HepG2 (cell line): ENCODE measurements around the gene EPHA6. TPM values are rescaled to one million over a fixed set of nuclear protein-coding genes. Genes with fewer than 3 reads are reported as not detected.

Experiments used
- ATAC-seq: fragments of 200-7000 bp; cut with Tn5 transposase; 3 replicates; pipeline ENCODE4 v1.9.1; 2020; ENCODE audit warnings: mild to moderate bottlenecking, moderate library complexity
- BruUV-seq: library from RNA; stranded (reverse); fragments of 400-500 nt; replicated peaks from 2 replicates; lab custom pipeline; 2021; lab: Mats Ljungman, UMichigan
- CTCF ChIA-PET: fragments of 300-600 bp; formaldehyde crosslinking; extraction: SDS; loops from one replicate; lab custom pipeline; 2021; ENCODE audit warnings: low total read pairs, inconsistent platforms, low intra/inter-chr PET ratio; lab: Yijun Ruan, JAX
- POLR2A ChIA-PET: fragments of 350-600 bp; sonication (Branson Sonifier 250); formaldehyde crosslinking; loops from one replicate; lab custom pipeline; 2020; ENCODE audit warnings: antibody characterized with exemption, inconsistent platforms; lab: Yijun Ruan, JAX
- DNase-seq: peaks from one replicate; pipeline ENCODE4 v3.0.0-alpha.2; 2015; ENCODE audit warnings: low spot score
- FAIRE-seq: peaks from 3 replicates; lab custom pipeline; 2011; peaks lifted over from hg19 to GRCh38; lab: Jason Lieb, UNC
- H2AFZ ChIP-seq: one replicate; pipeline ENCODE4 v1.6.1; 2011; ENCODE audit warnings: low read length, inconsistent platforms
- H3K27ac ChIP-seq: fragments of 300-600 bp; 3 replicates; pipeline ENCODE4 v1.8.0; 2011; ENCODE audit warnings: mixed run types, mild to moderate bottlenecking, mixed read lengths, low read length, inconsistent platforms; ENCODE audit not compliant: insufficient read depth; ENCODE audit errors: extremely low read length
- H3K27me3 ChIP-seq, 2 experiments: fragments of 200-600 bp in 1 of 2; 2 replicates in 1 of 2; 3 replicates in 1 of 2; pipeline versions ENCODE4 v1.6.0 to v1.8.0; 2011; ENCODE audit warnings: low read length in 2 of 2, mild to moderate bottlenecking in 2 of 2, moderate library complexity in 2 of 2, inconsistent platforms in 1 of 2; ENCODE audit not compliant: insufficient read depth in 2 of 2, control insufficient read depth in 1 of 2
- H3K36me3 ChIP-seq, 2 experiments: fragments of 200-600 bp in 1 of 2; replicated peaks in 1 of 2; 2 replicates in 1 of 2; 3 replicates in 1 of 2; pipeline versions ENCODE4 v1.5.1 to v1.8.0; 2011; ENCODE audit warnings: low read length in 2 of 2, inconsistent platforms in 1 of 2; ENCODE audit not compliant: insufficient read depth in 2 of 2, control insufficient read depth in 1 of 2
- H3K4me1 ChIP-seq: 2 replicates; pipeline ENCODE4 v1.5.1; 2012; ENCODE audit warnings: low read length, inconsistent platforms; ENCODE audit not compliant: insufficient read depth
- H3K4me2 ChIP-seq: 2 replicates; pipeline ENCODE4 v1.6.0; 2011; ENCODE audit warnings: low read depth, low read length, inconsistent platforms
- H3K4me3 ChIP-seq, 3 experiments: fragments of 200-600 bp in 1 of 3; sonication (generic), shearing (Covaris generic) in 1 of 3; replicated peaks in 1 of 3; 2 replicates each; pipeline ENCODE4 v1.5.1; 2011 to 2016; ENCODE audit warnings: low read length in 3 of 3, inconsistent platforms in 2 of 3, low read depth in 2 of 3, mild to moderate bottlenecking in 2 of 3, control low read depth in 1 of 3, mixed read lengths in 1 of 3; ENCODE audit not compliant: insufficient read depth in 1 of 3
- H3K79me2 ChIP-seq: one replicate; pipeline ENCODE4 v1.6.1; 2011; ENCODE audit warnings: low read length, inconsistent platforms; ENCODE audit not compliant: insufficient read depth
- H3K9ac ChIP-seq: 2 replicates; pipeline ENCODE4 v1.6.0; 2011; ENCODE audit warnings: mild to moderate bottlenecking, low read depth, low read length, inconsistent platforms; ENCODE audit not compliant: insufficient read depth
- H3K9me3 ChIP-seq: 2 replicates; pipeline ENCODE4 v1.5.1; 2012; ENCODE audit warnings: mild to moderate bottlenecking, low read length
- H4K20me1 ChIP-seq: 2 replicates; pipeline ENCODE4 v1.6.0; 2011; ENCODE audit warnings: inconsistent platforms, mild to moderate bottlenecking, low read length, moderate library complexity; ENCODE audit not compliant: insufficient read depth
- CCDC6 ChIP-seq: sonication (generic); formaldehyde crosslinking; IDR thresholded peaks from 2 replicates; pipeline ENCODE4 v1.8.1; 2022; ENCODE audit warnings: mild to moderate bottlenecking, missing genetic modification reagents, moderate library complexity
- DBP ChIP-seq: sonication (generic); formaldehyde crosslinking; IDR thresholded peaks from 2 replicates; pipeline ENCODE4 v1.4.0; 2020; ENCODE audit warnings: missing genetic modification reagents; ENCODE audit errors: not compliant biosample characterization
- ETV5 ChIP-seq: IDR thresholded peaks from 2 replicates; pipeline ENCODE4 v1.6.1; 2018; ENCODE audit warnings: missing biosample characterization, missing genetic modification reagents, inconsistent platforms, borderline replicate concordance
- HBP1 ChIP-seq: IDR thresholded peaks from 2 replicates; pipeline ENCODE4 v1.6.1; 2016; ENCODE audit warnings: low read depth, control low read depth
- HMGA1 ChIP-seq: sonication (generic); formaldehyde crosslinking; conservative IDR thresholded peaks from 2 replicates; pipeline ENCODE4 v1.4.0; 2020; ENCODE audit warnings: missing genetic modification reagents
- KMT2A ChIP-seq: sonication (generic); formaldehyde crosslinking; IDR thresholded peaks from 2 replicates; pipeline ENCODE4 v1.4.0; 2020; ENCODE audit warnings: missing genetic modification reagents
- MLXIP ChIP-seq: sonication (generic); formaldehyde crosslinking; IDR thresholded peaks from 2 replicates; pipeline ENCODE4 v1.9.0; 2021; ENCODE audit warnings: missing genetic modification reagents, borderline replicate concordance
- NFE2 ChIP-seq: sonication (generic); formaldehyde crosslinking; IDR thresholded peaks from 2 replicates; pipeline ENCODE4 v1.4.0; 2020; ENCODE audit warnings: missing genetic modification reagents
- PTBP1 ChIP-seq: fragments of 200-400 bp; formaldehyde crosslinking; IDR thresholded peaks from 2 replicates; pipeline ENCODE4 v1.6.1; 2018; ENCODE audit warnings: low read length, low read depth; ENCODE audit not compliant: poor library complexity, severe bottlenecking
- RNF2 ChIP-seq: fragments of 450-650 bp; conservative IDR thresholded peaks from 2 replicates; pipeline ENCODE4 v1.6.1; 2016; ENCODE audit warnings: low read depth
- TBP ChIP-seq: sonication (generic); formaldehyde crosslinking; IDR thresholded peaks from 2 replicates; pipeline ENCODE4 v1.5.0; 2020; ENCODE audit warnings: missing genetic modification reagents
- THYN1 ChIP-seq: sonication (generic); formaldehyde crosslinking; IDR thresholded peaks from 2 replicates; pipeline ENCODE4 v1.8.1; 2023; ENCODE audit warnings: low read depth, mild to moderate bottlenecking, moderate library complexity, missing genetic modification reagents, borderline replicate concordance
- USF2 ChIP-seq, 2 experiments: sonication (generic) in 1 of 2; formaldehyde crosslinking in 1 of 2; IDR thresholded peaks; 2 replicates each; pipeline versions ENCODE4 v1.5.1 to v1.6.1; 2011 to 2020; ENCODE audit warnings: borderline replicate concordance in 1 of 2, low read depth in 1 of 2, low read length in 1 of 2, mild to moderate bottlenecking in 1 of 2, missing genetic modification reagents in 1 of 2, moderate library complexity in 1 of 2
- ZNF160 ChIP-seq: sonication (generic); formaldehyde crosslinking; IDR thresholded peaks from 2 replicates; pipeline ENCODE4 v1.8.0; 2022; ENCODE audit warnings: mild to moderate bottlenecking, inconsistent platforms, missing genetic modification reagents
- ZNF253 ChIP-seq: sonication (generic); formaldehyde crosslinking; IDR thresholded peaks from 2 replicates; pipeline ENCODE4 v1.8.0; 2022; ENCODE audit warnings: mild to moderate bottlenecking, missing genetic modification reagents, borderline replicate concordance
- ZNF441 ChIP-seq: sonication (generic); formaldehyde crosslinking; IDR thresholded peaks from 2 replicates; pipeline ENCODE4 v1.7.0; 2021; ENCODE audit warnings: missing genetic modification reagents, borderline replicate concordance
- ZNF724P ChIP-seq: sonication (generic); formaldehyde crosslinking; IDR thresholded peaks from 2 replicates; pipeline ENCODE4 v1.8.0; 2022; ENCODE audit warnings: missing genetic modification reagents, borderline replicate concordance
- WGBS: methylation state at CpG from one replicate; pipeline ENCODE4 v1.1.6; 2017; ENCODE audit warnings: low lambda C conversion rate; 5-methylcytosine and 5-hydroxymethylcytosine counted together
- in situ Hi-C: cut with HindIII; loops from 2 replicates; pipeline ENCODE4 v1.10.0; 2017; ENCODE audit warnings: low pct_unique_long_range_greater_than_20kb; ENCODE audit not compliant: extremely low pct_ligation_motif_present
- intact Hi-C: fragments of 100-400 bp; cut with micrococcal nuclease; formaldehyde crosslinking; loops from one replicate; pipeline ENCODE4 v1.10.0; 2022; ENCODE audit not compliant: unreplicated experiment
- polyA plus RNA-seq, 8 experiments: library from polyadenylated mRNA; depleted of rRNA in 3 of 8; stranded (reverse) in 7 of 8; unstranded in 1 of 8; fragments of >200 nt; fragmentation: Illumina TruSeq in 4 of 8; extraction: Trizol in 4 of 8; gene quantifications; 2 replicates each; pipeline versions ENCODE4 v1.2.1 to v1.2.3, GENCODE V29; 2011 to 2016; ENCODE audit warnings: low read depth in 4 of 8, missing spikeins in 1 of 8, mixed read lengths in 1 of 8; ENCODE audit not compliant: insufficient read depth in 1 of 8
- total RNA-seq, 5 experiments: library from RNA; depleted of rRNA; stranded (reverse); fragments of >200 nt; fragmentation: Illumina TruSeq; extraction: Trizol; gene quantifications; 2 replicates each; pipeline ENCODE4 v1.2.3, GENCODE V29; 2016; ENCODE audit warnings: low read depth in 1 of 5

The EPHA6 gene
- total and polyA plus RNA-seq, 2 of the 13 experiments (the other 11 are each of a cell fraction or from before 2014, with no cell fraction given), result not detected

GRCh38 chr3:97711654-97712053 lies 897.3 kb downstream of the EPHA6 start (continued):
- TF ChIP-seq TBP, result no peak
- TF ChIP-seq DBP (CRISPR knock-in tag), result no peak

GRCh38 chr3:97712919-97713318 lies 898.5 kb downstream of the EPHA6 start:
- H3K27me3 ChIP-seq, result no peaks in the 10 kb centered on the region
- H2AFZ ChIP-seq, result no peak overlapping the region
- H3K4me3 ChIP-seq, result no peak overlapping the region
- no peaks in the 10 kb centered on the region for H3K79me2 ChIP-seq
- DNase-seq, result no peak
- no peak for TF ChIP-seq ETV5 (CRISPR knock-in tag)
- no peak for TF ChIP-seq ZNF160 (CRISPR knock-in tag)
- no peak for TF ChIP-seq KMT2A (CRISPR knock-in tag)
- no peak for TF ChIP-seq PTBP1
- TF ChIP-seq MLXIP (CRISPR knock-in tag), result no peak
- TF ChIP-seq NFE2 (CRISPR knock-in tag), result no peak
- TF ChIP-seq ZNF724P (CRISPR knock-in tag), result no peak
- TF ChIP-seq HMGA1 (CRISPR knock-in tag), result no peak
- no peak for TF ChIP-seq HBP1 (CRISPR knock-in tag)
- TF ChIP-seq ZNF253 (CRISPR knock-in tag), result no peak
- no peak for TF ChIP-seq USF2 (IDR thresholded peaks at IDR 0.05; ENCODE audit: low read depth, low read length)
- TF ChIP-seq USF2 (CRISPR knock-in tag; IDR thresholded peaks at IDR 0.05; ENCODE audit: borderline replicate concordance), result no peak
- TF ChIP-seq ZNF441 (CRISPR knock-in tag), result no peak
- TF ChIP-seq THYN1, result no peak
- TF ChIP-seq CCDC6 (CRISPR knock-in tag), result no peak
- TF ChIP-seq RNF2, result no peak
- no peak overlapping the region for H3K9ac ChIP-seq
- no peak for FAIRE-seq
- no peak for ATAC-seq
- in situ Hi-C loops (no loop called here), intact Hi-C loops (no loop called here)
- no peak overlapping the region for H3K27ac ChIP-seq
- H3K36me3 ChIP-seq, result no peaks in the 10 kb centered on the region
- no peaks in the 10 kb centered on the region for H3K9me3 ChIP-seq
- H3K4me1 ChIP-seq, result no peaks in the 10 kb centered on the region
- ChIA-PET CTCF (no interaction called here), POLR2A (no interaction called here)
- BruUV-seq, result no TSS peak
- no peaks in the 10 kb centered on the region for H4K20me1 ChIP-seq
- no peak overlapping the region for H3K4me2 ChIP-seq
- 2% methylated on average over 3 of the region's 3 CpGs for WGBS
